ENCODE data around the gene PROSER2. TPM values are rescaled to one million over a fixed set of nuclear protein-coding genes. Genes with fewer than 3 reads are reported as not detected.

Gene PROSER2
- total RNA-seq, 1 experiment from 2014 or later, result 10.6 TPM

GRCh38 chr10:11822809-11823121 lies 391 bp upstream of the PROSER2 start:
- Histone ChIP-seq H2BK5ac (ENCODE audit: insufficient read length, low read length) (no peak overlapping the region), H2BK20ac (ENCODE audit: low read depth, low read length, poor library complexity, severe bottlenecking) (no peak overlapping the region), H4K5ac (ENCODE audit: insufficient read length, low read depth, low read length) (no peak overlapping the region), H3K79me2 (ENCODE audit: insufficient read depth, low read length) (no peaks in the 10 kb centered on the region), H3K4me2 (ENCODE audit: insufficient read depth, insufficient read length, low read length) (peak overlapping the region; percentile 13), H4K20me1 (ENCODE audit: control insufficient read depth, insufficient read depth, insufficient read length) (no peaks in the 10 kb centered on the region), H3K27ac (ENCODE audit: insufficient read length, low read depth, low read length) (no peak overlapping the region), H2AK5ac (ENCODE audit: insufficient read length, low read length) (no peak overlapping the region), H2BK15ac (ENCODE audit: low read depth, low read length) (no peak overlapping the region), H3K4ac (ENCODE audit: low read depth, low read length) (no peak overlapping the region), H4K8ac (replicated peaks; ENCODE audit: insufficient read length, low read depth, low read length) (no peak overlapping the region), H3T11ph (ENCODE audit: low read length) (no peak overlapping the region), H3K56ac (ENCODE audit: insufficient read length, low read depth, low read length) (no peak overlapping the region), H3K14ac (ENCODE audit: insufficient read depth, low read length) (no peak overlapping the region), H3K9me3 (ENCODE audit: control insufficient read depth, low read depth, low read length) (no peaks in the 10 kb centered on the region), H3K18ac (ENCODE audit: insufficient read length, low read depth, low read length) (no peak overlapping the region), H3K9ac (ENCODE audit: extremely low read depth, insufficient read length, low read length) (no peak overlapping the region), H3K79me1 (ENCODE audit: insufficient read depth, low read depth, low read length, poor library complexity, severe bottlenecking) (no peaks in the 10 kb centered on the region), H3K23me2 (ENCODE audit: insufficient read length, low read depth, low read length, poor library complexity, severe bottlenecking) (no peaks in the 10 kb centered on the region), H3K23ac (ENCODE audit: insufficient read length, low read depth, low read length) (no peak overlapping the region), H4K91ac (ENCODE audit: insufficient read length, low read depth, low read length) (no peak overlapping the region), H2BK12ac (ENCODE audit: insufficient read length, low read depth, low read length) (no peak overlapping the region), H3K27me3 (ENCODE audit: insufficient read depth, low read length) (no peaks in the 10 kb centered on the region; the same call in 1 of the 2 replicates), H2AFZ (ENCODE audit: low read length) (no peak overlapping the region), H3K4me1 (ENCODE audit: insufficient read depth, low read length) (no peaks in the 10 kb centered on the region), H2BK120ac (ENCODE audit: low read depth, low read length, poor library complexity, severe bottlenecking) (no peak overlapping the region)
- H3K36me3 Mint-ChIP-seq (ENCODE audit: insufficient read depth in 1 of 3, low read depth in 3 of 3), result no peaks in the 10 kb centered on the region
- TF ChIP-seq, protein P1, sequence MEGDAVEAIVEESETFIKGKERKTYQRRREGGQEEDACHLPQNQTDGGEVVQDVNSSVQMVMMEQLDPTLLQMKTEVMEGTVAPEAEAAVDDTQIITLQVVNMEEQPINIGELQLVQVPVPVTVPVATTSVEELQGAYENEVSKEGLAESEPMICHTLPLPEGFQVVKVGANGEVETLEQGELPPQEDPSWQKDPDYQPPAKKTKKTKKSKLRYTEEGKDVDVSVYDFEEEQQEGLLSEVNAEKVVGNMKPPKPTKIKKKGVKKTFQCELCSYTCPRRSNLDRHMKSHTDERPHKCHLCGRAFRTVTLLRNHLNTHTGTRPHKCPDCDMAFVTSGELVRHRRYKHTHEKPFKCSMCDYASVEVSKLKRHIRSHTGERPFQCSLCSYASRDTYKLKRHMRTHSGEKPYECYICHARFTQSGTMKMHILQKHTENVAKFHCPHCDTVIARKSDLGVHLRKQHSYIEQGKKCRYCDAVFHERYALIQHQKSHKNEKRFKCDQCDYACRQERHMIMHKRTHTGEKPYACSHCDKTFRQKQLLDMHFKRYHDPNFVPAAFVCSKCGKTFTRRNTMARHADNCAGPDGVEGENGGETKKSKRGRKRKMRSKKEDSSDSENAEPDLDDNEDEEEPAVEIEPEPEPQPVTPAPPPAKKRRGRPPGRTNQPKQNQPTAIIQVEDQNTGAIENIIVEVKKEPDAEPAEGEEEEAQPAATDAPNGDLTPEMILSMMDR (conservative IDR thresholded peaks at IDR 0.05), result no peak
- H3K9me3 Mint-ChIP-seq, result no peaks in the 10 kb centered on the region
- H3K4me3 Mint-ChIP-seq, result peak overlapping the region; percentile 71 to 75
- H3K4me1 Mint-ChIP-seq, result peaks cover 13% of the 10 kb centered on the region in 2 experiments
- H3K27ac Mint-ChIP-seq, result no peak overlapping the region
- DNase-seq, result no peak
- peaks cover 21% of the 10 kb centered on the region for H3K27me3 Mint-ChIP-seq (ENCODE audit: low read depth)
- WGBS (ENCODE audit: extremely low coverage, insufficient read length, low lambda C conversion rate), result no CpG with 5 or more reads among the region's 8 CpGs
